ENCODE data around the gene MTREX.

The MTREX gene

DNA sequence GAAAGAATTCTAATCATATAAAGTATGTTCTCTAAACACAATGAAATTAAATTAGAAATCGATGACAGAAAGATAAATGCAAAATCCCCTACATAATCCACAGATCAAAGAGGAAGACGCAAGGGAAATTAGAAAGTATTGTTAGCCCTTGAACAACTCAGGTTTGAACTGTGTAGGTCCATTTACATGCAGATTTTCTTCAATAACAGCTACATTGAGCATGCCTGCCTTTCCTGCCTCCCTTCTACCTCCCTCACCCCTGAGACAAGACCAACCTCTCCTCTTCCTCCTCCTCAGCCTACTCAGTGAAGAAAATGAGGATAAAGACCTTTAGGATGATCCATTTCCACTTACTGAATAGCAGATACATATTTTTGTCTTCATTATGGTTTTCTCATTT, 151.8 kb downstream of the MTREX start:
- Histone ChIP-seq H3K4me1 (peaks cover 17% of the 10 kb centered on the region), H3K9me3 (no peaks in the 10 kb centered on the region), H3K27me3 (ENCODE audit: low read depth) (no peaks in the 10 kb centered on the region), H3K4me3 (no peak overlapping the region), H3K36me3 (replicated peaks) (peaks cover 3% of the 10 kb centered on the region)
- in situ Hi-C loops (cut with MboI; ENCODE audit: low sequenced_read_pairs) = no loop called here
- peak; percentile 66 to 96 for DNase-seq (ENCODE audit: low spot score in 2 of 2)

DNA sequence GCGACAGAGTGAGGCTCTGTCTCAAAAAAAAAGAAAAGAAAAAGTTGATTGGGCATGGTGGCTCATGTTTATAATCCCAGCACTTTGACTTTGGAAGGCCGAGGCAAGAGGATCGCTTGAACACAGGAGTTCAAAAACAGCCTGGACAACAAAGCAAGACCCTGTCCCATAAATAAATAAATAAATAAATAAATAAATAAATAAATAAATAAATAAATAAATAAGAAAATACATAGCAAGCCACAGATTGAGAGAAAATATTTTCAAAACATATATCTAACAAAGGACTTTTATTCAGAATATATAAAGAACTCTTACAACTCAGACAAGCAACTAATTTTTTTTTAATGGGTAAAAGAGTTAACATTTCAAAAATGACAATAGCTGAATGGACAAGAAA, 155.8 kb downstream of the MTREX start:
- no peaks in the 10 kb centered on the region for H3K9me3 ChIP-seq
- H3K36me3 ChIP-seq (replicated peaks) = peaks cover 3% of the 10 kb centered on the region
- in situ Hi-C loops (cut with MboI; ENCODE audit: low sequenced_read_pairs) = no loop called here
- DNase-seq (ENCODE audit: low spot score in 2 of 2) = no peak
- H3K4me3 ChIP-seq = no peak overlapping the region
- peaks cover 17% of the 10 kb centered on the region for H3K4me1 ChIP-seq
- no peaks in the 10 kb centered on the region for H3K27me3 ChIP-seq (ENCODE audit: low read depth)

- H3K9me3 ChIP-seq = no peaks in the 10 kb centered on the region
- H3K4me1 ChIP-seq = peaks cover 6% of the 10 kb centered on the region
- peaks cover 3% of the 10 kb centered on the region for H3K36me3 ChIP-seq (replicated peaks)
- no peaks in the 10 kb centered on the region for H3K27me3 ChIP-seq (ENCODE audit: low read depth)
- DNase-seq (ENCODE audit: low spot score in 2 of 2) = no peak
- no peak overlapping the region for H3K4me3 ChIP-seq
- in situ Hi-C loops (cut with MboI; ENCODE audit: low sequenced_read_pairs) = no loop called here
These were observed 160.2 kb downstream of the MTREX start for GRCh38 chr5:55467862-55468551.

- Histone ChIP-seq H3K4me1 (peaks cover 6% of the 10 kb centered on the region), H3K9me3 (no peaks in the 10 kb centered on the region), H3K4me3 (no peak overlapping the region), H3K36me3 (replicated peaks) (no peaks in the 10 kb centered on the region; the same call in 1 of the 2 replicates), H3K27me3 (ENCODE audit: low read depth) (no peaks in the 10 kb centered on the region)
- in situ Hi-C loops (cut with MboI; ENCODE audit: low sequenced_read_pairs) = no loop called here
- DNase-seq (ENCODE audit: low spot score in 2 of 2) = no peak
These were observed 162.1 kb downstream of the MTREX start for GRCh38 chr5:55469839-55470238.

DNA sequence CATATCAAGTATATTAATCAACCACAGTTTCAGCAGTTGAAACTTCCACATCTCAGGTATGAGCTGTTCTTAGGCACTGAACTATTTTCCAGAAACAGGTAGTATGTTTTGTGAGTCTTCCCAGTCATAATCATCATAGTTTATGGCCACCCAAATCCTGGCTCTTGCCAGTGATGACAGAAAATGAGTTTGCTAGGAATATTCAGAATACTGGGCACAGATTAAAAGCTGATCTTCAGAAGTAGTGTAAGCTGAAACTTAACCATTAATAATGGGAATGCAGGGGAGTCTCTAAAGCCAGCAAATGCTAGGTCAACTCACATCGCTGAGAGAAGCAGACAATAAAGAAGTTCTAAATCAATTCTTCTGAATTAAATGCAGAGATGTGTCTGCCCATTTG, 162.5 kb downstream of the MTREX start:
- Histone ChIP-seq H3K27me3 (ENCODE audit: low read depth) (no peaks in the 10 kb centered on the region), H3K36me3 (replicated peaks) (no peaks in the 10 kb centered on the region; the same call in 1 of the 2 replicates), H3K9me3 (no peaks in the 10 kb centered on the region), H3K4me1 (peaks cover 9% of the 10 kb centered on the region), H3K4me3 (no peak overlapping the region)
- in situ Hi-C loops (cut with MboI; ENCODE audit: low sequenced_read_pairs) = no loop called here
- no peak for DNase-seq (ENCODE audit: low spot score in 2 of 2)

DNA sequence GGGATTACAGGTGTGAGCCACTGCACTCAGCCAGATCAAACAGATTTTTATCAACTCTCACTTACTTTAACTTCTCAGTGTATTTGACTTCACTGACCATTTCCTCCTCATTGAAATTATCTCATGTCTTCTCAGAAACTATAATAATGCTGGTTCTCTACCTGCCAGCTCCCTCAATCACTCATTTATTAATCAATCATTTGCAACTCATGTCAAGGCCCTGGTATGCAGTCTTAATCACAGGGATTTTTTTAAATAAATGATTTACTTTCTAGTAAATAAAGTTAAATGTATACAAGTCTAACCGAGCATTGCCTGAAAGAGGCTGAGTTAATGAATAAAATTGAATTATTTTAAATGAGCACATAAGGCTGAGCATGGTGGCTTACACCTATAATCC, 163.7 kb downstream of the MTREX start:
- H3K9me3 ChIP-seq = no peaks in the 10 kb centered on the region
- no peak for DNase-seq (ENCODE audit: low spot score in 2 of 2)
- H3K27me3 ChIP-seq (ENCODE audit: low read depth) = no peaks in the 10 kb centered on the region
- in situ Hi-C loops (cut with MboI; ENCODE audit: low sequenced_read_pairs) = no loop called here
- no peaks in the 10 kb centered on the region; the same call in 1 of the 2 replicates for H3K36me3 ChIP-seq (replicated peaks)
- peaks cover 20% of the 10 kb centered on the region for H3K4me1 ChIP-seq
- no peak overlapping the region for H3K4me3 ChIP-seq

- Histone ChIP-seq H3K9me3 (no peaks in the 10 kb centered on the region), H3K4me3 (no peak overlapping the region), H3K36me3 (replicated peaks) (no peaks in the 10 kb centered on the region; the same call in 1 of the 2 replicates), H3K27me3 (ENCODE audit: low read depth) (no peaks in the 10 kb centered on the region), H3K4me1 (peaks cover 20% of the 10 kb centered on the region)
- in situ Hi-C loops (cut with MboI; ENCODE audit: low sequenced_read_pairs) = no loop called here
- DNase-seq (ENCODE audit: low spot score in 2 of 2) = no peak
These were observed 164.9 kb downstream of the MTREX start for GRCh38 chr5:55472642-55473041.
